Sigmoid colon (tissue), 7 donors: Measurements from ENCODE around the gene AS3MT. TPM values are rescaled to one million over a fixed set of nuclear protein-coding genes. Genes with fewer than 3 reads are reported as not detected.

Source experiments
- DNase-seq: peaks from one replicate; pipeline ENCODE4 v3.0.0-alpha.2; 2019
- H3K27ac ChIP-seq, 4 donors: fragments of 200-600 bp; sonication (generic); one replicate each; pipeline ENCODE4 v1.5.1; 2016 to 2019; ENCODE audit warnings: mild to moderate bottlenecking in 1 of 4
- H3K27me3 ChIP-seq, 3 donors: fragments of 200-600 bp; sonication (generic); one replicate each; pipeline ENCODE4 v1.5.1; 2019; ENCODE audit warnings: mild to moderate bottlenecking in 1 of 3
- H3K36me3 ChIP-seq, 4 donors: fragments of 200-600 bp; sonication (generic); one replicate each; pipeline ENCODE4 v1.5.1; 2016 to 2019
- H3K4me1 ChIP-seq, 4 donors: fragments of 200-600 bp; sonication (generic); one replicate each; pipeline ENCODE4 v1.5.1; 2017 to 2019
- H3K4me3 ChIP-seq, 4 donors: fragments of 200-600 bp; sonication (generic); one replicate each; pipeline ENCODE4 v1.5.1; 2017 to 2019; ENCODE audit warnings: mild to moderate bottlenecking in 2 of 4, moderate library complexity in 1 of 4
- H3K9me3 ChIP-seq, 4 donors: fragments of 200-600 bp in 3 of 4; sonication (generic) in 3 of 4; one replicate each; pipeline versions ENCODE4 v1.5.1 to v1.6.1; 2013 to 2019
- CTCF ChIP-seq, 4 experiments: fragments of 450-650 bp in 3 of 4; fragments of 200-600 bp in 1 of 4; IDR thresholded peaks; one replicate each; pipeline ENCODE4 v1.5.1; 2016 to 2019; ENCODE audit warnings: antibody characterized with exemption in 4 of 4, mild to moderate bottlenecking in 3 of 4, moderate library complexity in 2 of 4
- EP300 ChIP-seq, 4 donors: sonication (generic); formaldehyde crosslinking; IDR thresholded peaks; one replicate each; pipeline ENCODE4 v1.6.1; 2017; ENCODE audit warnings: antibody characterized with exemption in 4 of 4
- POLR2A ChIP-seq, 2 donors: fragments of 450-650 bp; IDR thresholded peaks; one replicate each; pipeline ENCODE4 v1.6.1; 2016; ENCODE audit warnings: antibody characterized with exemption in 2 of 2, mild to moderate bottlenecking in 2 of 2, moderate library complexity in 2 of 2
- POLR2AphosphoS5 ChIP-seq, 4 donors: sonication (generic); formaldehyde crosslinking; IDR thresholded peaks; one replicate each; pipeline ENCODE4 v1.6.1; 2017; ENCODE audit warnings: antibody characterized with exemption in 4 of 4
- WGBS, 2 donors: extraction: QIAGEN DNeasy Blood & Tissue Kit; methylation state at CpG; one replicate each; pipeline ENCODE4 v1.1.7; 2013; 5-methylcytosine and 5-hydroxymethylcytosine counted together
- intact Hi-C: fragments of 100-400 bp; cut with DNase I; formaldehyde crosslinking; loops from one replicate; pipeline ENCODE4 v1.15.1; 2023
- polyA plus RNA-seq, 3 donors: library from polyadenylated mRNA; stranded (reverse); fragments of 200-250 nt; gene quantifications; one replicate each; pipeline ENCODE4 v1.2.3, GENCODE V29; 2013
- small RNA-seq, 3 donors: library from RNA; depleted of rRNA; stranded (forward); fragments of <200 nt; gene quantifications; one replicate each; pipeline ENCODE3, GENCODE V24; 2016
- total RNA-seq, 4 donors: library from RNA; depleted of rRNA; stranded (reverse); fragments of >200 nt; gene quantifications; one replicate each; pipeline ENCODE4 v1.1.0, GENCODE V29; 2016
- donor health status: healthy with polysubstance abuse.
- donor health status: Bipolar disorder and iron deficiency.
- donor health status: healthy.

Gene AS3MT
- total and polyA plus RNA-seq, 7 donors = 0.60 to 11.9 (median 6.1) TPM; not detected in 1

GRCh38 chr10:102946992-102947391 is 77.7 kb downstream of the AS3MT start:
- 74 to 78% methylated on average over 2 of the region's 2 CpGs for WGBS, 2 donors
- peaks cover 0 to 7% (median 0%) of the 10 kb centered on the region in 4 donors for H3K4me1 ChIP-seq
- no peak overlapping the region for H3K27ac ChIP-seq
- H3K27me3 ChIP-seq = no peaks in the 10 kb centered on the region
- TF ChIP-seq POLR2A (IDR thresholded peaks at IDR 0.05) = no peak
- TF ChIP-seq CTCF (IDR thresholded peaks at IDR 0.05) = no peak
- TF ChIP-seq POLR2AphosphoS5 (IDR thresholded peaks at IDR 0.05) = no peak
- TF ChIP-seq EP300 (IDR thresholded peaks at IDR 0.05) = no peak
- H3K4me3 ChIP-seq = no peak overlapping the region
- intact Hi-C loops = no loop called here
- no peaks in the 10 kb centered on the region for H3K9me3 ChIP-seq
- no peaks in the 10 kb centered on the region for H3K36me3 ChIP-seq
- no peak for DNase-seq

GRCh38 chr10:102948176-102948575 is 78.9 kb downstream of the AS3MT start:
- Histone ChIP-seq H3K4me3 (no peak overlapping the region), H3K36me3 (no peaks in the 10 kb centered on the region), H3K4me1 (peaks cover 0 to 7% (median 0%) of the 10 kb centered on the region in 4 donors), H3K27me3 (no peaks in the 10 kb centered on the region), H3K9me3 (no peaks in the 10 kb centered on the region), H3K27ac (no peak overlapping the region)
- no peak for DNase-seq
- no peak for TF ChIP-seq POLR2A (IDR thresholded peaks at IDR 0.05)
- TF ChIP-seq POLR2AphosphoS5 (IDR thresholded peaks at IDR 0.05) = no peak
- TF ChIP-seq EP300 (IDR thresholded peaks at IDR 0.05) = no peak
- TF ChIP-seq CTCF (IDR thresholded peaks at IDR 0.05) = no peak
- intact Hi-C loops = no loop called here
- 92 to 93% methylated on average over 4 of the region's 4 CpGs for WGBS, 2 donors

GRCh38 chr10:102948786-102949185 is 79.5 kb downstream of the AS3MT start:
- Histone ChIP-seq H3K27me3 (no peaks in the 10 kb centered on the region), H3K4me3 (no peak overlapping the region), H3K9me3 (no peaks in the 10 kb centered on the region), H3K27ac (no peak overlapping the region), H3K4me1 (peaks cover 0 to 7% (median 0%) of the 10 kb centered on the region in 4 donors), H3K36me3 (no peaks in the 10 kb centered on the region)
- 95 to 97% methylated on average over 3 of the region's 3 CpGs for WGBS, 2 donors
- DNase-seq = no peak
- no peak for TF ChIP-seq POLR2AphosphoS5 (IDR thresholded peaks at IDR 0.05)
- intact Hi-C loops = no loop called here

- intact Hi-C loops = no loop called here
- no peak overlapping the region for H3K27ac ChIP-seq
- H3K27me3 ChIP-seq = no peaks in the 10 kb centered on the region
- H3K4me1 ChIP-seq = peaks cover 0 to 7% (median 0%) of the 10 kb centered on the region in 4 donors
- no peak for TF ChIP-seq POLR2A (IDR thresholded peaks at IDR 0.05)
- no peak for TF ChIP-seq EP300 (IDR thresholded peaks at IDR 0.05)
- no peak for TF ChIP-seq CTCF (IDR thresholded peaks at IDR 0.05)
- no peak for TF ChIP-seq POLR2AphosphoS5 (IDR thresholded peaks at IDR 0.05)
- 87 to 89% methylated on average over 4 of the region's 4 CpGs for WGBS, 2 donors
- no peaks in the 10 kb centered on the region for H3K9me3 ChIP-seq
- no peak overlapping the region for H3K4me3 ChIP-seq
- no peak for DNase-seq
- no peaks in the 10 kb centered on the region for H3K36me3 ChIP-seq
Measured at GRCh38 chr10:102949916-102950315, 80.6 kb downstream of the AS3MT start.

GRCh38 chr10:102951316-102951715 is 82.0 kb downstream of the AS3MT start:
- Histone ChIP-seq H3K27me3 (no peaks in the 10 kb centered on the region), H3K27ac (no peak overlapping the region), H3K9me3 (no peaks in the 10 kb centered on the region), H3K4me1 (peaks cover 0 to 7% (median 0%) of the 10 kb centered on the region in 4 donors), H3K4me3 (no peak overlapping the region), H3K36me3 (no peaks in the 10 kb centered on the region)
- TF ChIP-seq CTCF (IDR thresholded peaks at IDR 0.05) (no peak), EP300 (IDR thresholded peaks at IDR 0.05) (no peak), POLR2A (IDR thresholded peaks at IDR 0.05) (no peak), POLR2AphosphoS5 (IDR thresholded peaks at IDR 0.05) (no peak)
- 93 to 94% methylated on average over 3 of the region's 3 CpGs for WGBS, 2 donors
- intact Hi-C loops = no loop called here
- DNase-seq = no peak

Small RNA genes within 50 kb of the gene (small RNA-seq; reads per million reads assigned to genes)
- gene AS3MT (0 reads per million in 3 donors), gene RF00026 (0 reads per million in 3 donors)

Other genes with a start within 250 kb of the AS3MT start
- 10 to 100 TPM; 58.9 to 88.6 (median 67.1) TPM for gene TRIM8, start 225.0 kb upstream of the AS3MT start, total RNA-seq
- 10 to 100 TPM; 25.0 to 53.0 (median 46.8) TPM for gene TRIM8, start 225.0 kb upstream of the AS3MT start, polyA plus RNA-seq
- gene ARL3, start 155.1 kb upstream of the AS3MT start, total RNA-seq = 10 to 100 TPM in 2 of 4 donors, 1 to 10 TPM in 2; 7.3 to 12.0 (median 9.3) TPM
- gene ARL3, start 155.1 kb upstream of the AS3MT start, polyA plus RNA-seq = 1 to 10 TPM; 4.6 to 8.4 (median 5.4) TPM
- gene SFXN2, start 154.8 kb upstream of the AS3MT start, total RNA-seq = 1 to 10 TPM in 2 of 4 donors, under 1 TPM in 2; 0.66 to 6.1 (median 1.5) TPM
- gene SFXN2, start 154.8 kb upstream of the AS3MT start, polyA plus RNA-seq = 10 to 100 TPM in 1 of 3 donors, 1 to 10 TPM in 2; 2.4 to 11.6 (median 3.0) TPM
- 100 to 1,000 TPM in 2 of 4 donors, 10 to 100 TPM in 2; 83.8 to 148 (median 115) TPM for gene WBP1L, start 125.5 kb upstream of the AS3MT start, total RNA-seq
- gene WBP1L, start 125.5 kb upstream of the AS3MT start, polyA plus RNA-seq = 10 to 100 TPM; 22.9 to 39.3 (median 25.8) TPM
- gene CYP17A1, start 32.1 kb upstream of the AS3MT start, total RNA-seq = not detected
- gene CYP17A1, start 32.1 kb upstream of the AS3MT start, polyA plus RNA-seq = 1 to 10 TPM in 1 of 3 donors, under 1 TPM in 1, not detected in 1; 0.92 to 3.0 TPM
- 10 to 100 TPM; 27.0 to 52.1 (median 38.2) TPM for gene BORCS7, start 15.2 kb upstream of the AS3MT start, total RNA-seq
- 10 to 100 TPM; 27.4 to 46.0 (median 31.8) TPM for gene BORCS7, start 15.2 kb upstream of the AS3MT start, polyA plus RNA-seq
- gene CNNM2, start 48.8 kb downstream of the AS3MT start, total RNA-seq = 10 to 100 TPM in 1 of 4 donors, 1 to 10 TPM in 3; 3.6 to 11.1 (median 6.0) TPM
- 1 to 10 TPM; 2.4 to 7.0 (median 2.5) TPM for gene CNNM2, start 48.8 kb downstream of the AS3MT start, polyA plus RNA-seq